Stimulated activated CD4-positive, alpha-beta T cell treated with anti-CD3 and anti-CD28 coated beads, Interleukin-4, amount 100 ng/mL, for 24 hours (primary cell): ENCODE results near the gene SHANK1.

Source experiments
- DNase-seq: peaks from one replicate; pipeline ENCODE4 v3.0.0-alpha.2; 2020

The SHANK1 gene

GRCh38 chr19:50711196-50711595, 8.4 kb downstream of the SHANK1 start:
- no peak for DNase-seq

GRCh38 chr19:50710612-50711011, 9.0 kb downstream of the SHANK1 start:
- no peak for DNase-seq

GRCh38 chr19:50710094-50710493, 9.5 kb downstream of the SHANK1 start:
- no peak for DNase-seq

GRCh38 chr19:50708179-50708879, 11.3 kb downstream of the SHANK1 start:
- no peak for DNase-seq

- no peak for DNase-seq
Measured at GRCh38 chr19:50706387-50706786, 13.2 kb downstream of the SHANK1 start.

- peak; percentile 27 for DNase-seq
Measured at GRCh38 chr19:50705422-50706019, 14.1 kb downstream of the SHANK1 start.

- no peak for DNase-seq
Measured at GRCh38 chr19:50703915-50704796, 15.4 kb downstream of the SHANK1 start.

GRCh38 chr19:50702871-50703829, 16.5 kb downstream of the SHANK1 start:
- DNase-seq = no peak

GRCh38 chr19:50702158-50702870, 17.3 kb downstream of the SHANK1 start:
- DNase-seq = no peak

GRCh38 chr19:50701367-50701985, 18.1 kb downstream of the SHANK1 start:
- no peak for DNase-seq

GRCh38 chr19:50697414-50698124, 22.0 kb downstream of the SHANK1 start:
- no peak for DNase-seq

GRCh38 chr19:50696094-50696483, 23.5 kb downstream of the SHANK1 start:
- no peak for DNase-seq

GRCh38 chr19:50695251-50696093, 24.1 kb downstream of the SHANK1 start:
- no peak for DNase-seq

GRCh38 chr19:50694815-50695145, 24.8 kb downstream of the SHANK1 start:
- DNase-seq = no peak

GRCh38 chr19:50693064-50693975, 26.3 kb downstream of the SHANK1 start:
- no peak for DNase-seq

- no peak for DNase-seq
Measured at GRCh38 chr19:50690439-50690838, 29.2 kb downstream of the SHANK1 start.

- no peak for DNase-seq
Measured at GRCh38 chr19:50688766-50689165, 30.8 kb downstream of the SHANK1 start.

GRCh38 chr19:50686310-50687032, 33.1 kb downstream of the SHANK1 start:
- DNase-seq = no peak
